Activated CD8-positive, alpha-beta memory T cell treated with anti-CD3 and anti-CD28 coated beads, Interleukin-2, amount 10 ng/mL, durations not matched to agents 7 days and 5 days (primary cell): ENCODE data around the gene YIF1A. TPM values are rescaled to one million over a fixed set of nuclear protein-coding genes. Genes with fewer than 3 reads are reported as not detected.

Source experiments
- ATAC-seq: fragments of 150-1000 bp; cut with Tn5 transposase; one replicate; pipeline ENCODE4 v1.10.0; 2021; ENCODE audit warnings: moderate library complexity
- CTCF ChIA-PET: fragments of 350-600 bp; sonication (Branson Sonifier 250); formaldehyde crosslinking; loops from one replicate; lab custom pipeline; 2021; ENCODE audit warnings: antibody characterized with exemption; lab: Charles Lee
- DNase-seq: peaks from one replicate; pipeline ENCODE4 v3.0.0-alpha.2; 2020
- H3K27ac Mint-ChIP-seq: one replicate; pipeline ENCODE4 v1.8.0; 2021; ENCODE audit warnings: mild to moderate bottlenecking, mixed read lengths
- H3K27me3 Mint-ChIP-seq: one replicate; pipeline ENCODE4 v1.8.0; 2021; ENCODE audit warnings: mixed read lengths
- H3K36me3 Mint-ChIP-seq: one replicate; pipeline ENCODE4 v1.8.0; 2021; ENCODE audit warnings: mild to moderate bottlenecking, mixed read lengths
- H3K4me1 Mint-ChIP-seq: one replicate; pipeline ENCODE4 v1.8.0; 2021; ENCODE audit warnings: mixed read lengths
- H3K4me3 Mint-ChIP-seq: one replicate; pipeline ENCODE4 v1.8.0; 2021; ENCODE audit warnings: mild to moderate bottlenecking, moderate library complexity, mixed read lengths
- H3K9me3 Mint-ChIP-seq: one replicate; pipeline ENCODE4 v1.8.0; 2022; ENCODE audit warnings: low read depth, mixed read lengths
- total RNA-seq, 2 experiments: library from RNA; stranded (reverse); gene quantifications; one replicate each; pipeline ENCODE4 v1.2.3, GENCODE V29; 2021

YIF1A gene
- total RNA-seq, 2 experiments from 2014 or later, result 56.5 to 73.9 TPM

DNA sequence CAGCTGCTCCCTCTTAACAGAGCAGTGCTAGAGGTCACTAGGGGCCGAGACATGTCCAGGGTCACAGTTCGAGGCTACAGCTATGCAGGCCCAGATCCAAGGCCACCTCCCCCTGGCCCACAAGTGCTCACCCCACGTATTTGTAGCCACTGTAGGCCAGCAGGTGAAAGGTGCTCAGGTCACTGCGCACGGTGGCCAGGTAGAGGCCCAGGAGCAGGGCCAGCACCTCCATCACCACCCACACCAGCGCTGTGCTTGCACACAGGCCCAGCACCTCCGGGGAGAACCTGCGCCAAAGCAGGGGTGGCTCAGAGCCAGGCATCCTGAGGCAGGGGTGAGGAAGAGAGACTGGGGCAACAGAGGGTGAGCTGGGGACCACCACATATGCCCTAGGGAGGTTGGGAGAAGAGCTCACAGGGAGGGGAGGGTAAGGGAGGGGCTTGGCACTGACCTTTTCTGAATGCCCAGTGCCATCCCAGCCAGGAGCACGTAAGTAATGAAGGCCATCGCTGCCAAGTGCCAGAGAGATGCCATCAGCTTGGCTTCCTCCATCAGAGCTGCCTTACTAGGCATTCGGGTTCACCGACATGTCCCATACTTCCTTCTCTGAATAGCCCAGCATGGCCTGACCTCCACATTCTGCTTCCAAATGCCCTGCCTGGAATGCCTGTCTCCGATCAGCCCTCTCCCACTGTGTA, 3.5 kb downstream of the YIF1A start:
- Mint-ChIP-seq H3K4me1 (peaks cover 45% of the 10 kb centered on the region), H3K9me3 (no peaks in the 10 kb centered on the region), H3K27ac (no peak overlapping the region), H3K27me3 (peaks cover 7% of the 10 kb centered on the region), H3K4me3 (no peak overlapping the region), H3K36me3 (no peaks in the 10 kb centered on the region)
- ATAC-seq, result no peak
- CTCF ChIA-PET, result interaction anchor here (1.4 to 8.5 kb wide), 2 partner anchors 15 to 63 kb away, joined by 3 to 75 read pairs; no protein-coding TSS in a partner anchor
- DNase-seq, result no peak

DNA sequence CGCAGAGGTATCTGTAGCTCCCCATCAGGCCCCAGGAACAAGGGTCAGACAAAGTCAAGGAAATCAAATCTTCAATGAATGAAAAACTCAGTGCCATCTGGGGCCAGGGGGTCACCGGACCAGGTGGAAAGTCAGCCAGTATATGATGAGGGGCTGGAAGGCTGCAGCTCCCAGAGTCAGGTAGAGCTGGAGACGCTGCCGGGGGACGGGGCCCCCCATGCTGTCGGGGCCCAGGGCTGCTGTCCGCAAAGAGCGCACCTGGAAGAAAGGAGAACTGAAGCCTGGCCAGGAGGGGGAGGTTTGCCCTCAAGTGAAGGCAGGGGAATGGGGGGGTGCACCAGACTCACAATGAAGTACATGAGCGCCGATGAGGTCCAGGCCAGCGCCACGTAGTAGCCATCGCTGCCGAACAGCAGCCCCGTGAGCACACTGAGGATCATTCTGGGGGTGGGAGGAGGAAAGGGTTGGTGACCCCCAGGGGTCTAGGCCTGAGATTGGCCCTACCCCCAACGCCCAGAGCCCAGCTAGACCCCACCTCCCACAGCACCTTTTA, 4.3 kb downstream of the YIF1A start:
- Mint-ChIP-seq H3K4me3 (no peak overlapping the region), H3K27ac (no peak overlapping the region), H3K27me3 (no peaks in the 10 kb centered on the region), H3K4me1 (peaks cover 37% of the 10 kb centered on the region), H3K36me3 (no peaks in the 10 kb centered on the region), H3K9me3 (no peaks in the 10 kb centered on the region)
- CTCF ChIA-PET, result interaction anchor here (6.5 to 8.5 kb wide), 2 partner anchors 14 to 62 kb away, joined by 75 to 85 read pairs; partner anchors contain the start of gene RAB1B
- ATAC-seq, result no peak
- DNase-seq, result no peak

DNA sequence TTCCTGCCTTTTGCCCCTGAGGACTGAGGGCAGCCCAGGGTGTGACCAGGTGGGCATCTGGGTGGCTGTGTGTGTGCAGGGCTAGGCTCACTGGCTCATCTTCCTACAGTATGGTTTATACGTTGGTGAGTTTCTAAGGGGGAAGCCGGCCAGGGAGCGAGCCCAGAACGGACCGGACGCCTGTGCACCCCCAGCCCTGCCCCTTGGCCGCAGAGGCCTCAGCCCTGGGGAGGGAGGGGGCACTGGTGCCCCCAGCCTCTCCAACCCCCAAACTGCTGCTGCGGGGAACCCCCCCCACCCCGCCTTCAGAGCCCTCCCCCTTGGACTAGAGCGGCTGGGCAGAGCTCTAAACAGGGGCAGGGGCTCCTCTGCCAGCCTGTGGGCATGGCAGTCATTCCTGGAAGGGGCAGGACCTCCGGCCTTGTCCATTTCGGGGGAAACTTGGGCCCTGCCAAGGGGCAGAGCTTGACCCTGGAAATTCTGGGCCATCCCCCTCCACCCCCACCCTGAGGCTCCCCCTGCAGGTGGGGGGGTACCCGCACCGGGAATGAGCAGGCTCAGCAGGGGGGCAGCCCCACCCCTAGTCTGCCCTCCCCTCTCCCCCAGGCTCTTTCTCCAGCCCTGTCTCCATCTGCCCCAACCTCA, 5.4 kb downstream of the YIF1A start:
- Mint-ChIP-seq H3K27me3 (peaks cover 3% of the 10 kb centered on the region), H3K4me3 (no peak overlapping the region), H3K27ac (no peak overlapping the region), H3K4me1 (peaks cover 32% of the 10 kb centered on the region), H3K9me3 (no peaks in the 10 kb centered on the region), H3K36me3 (no peaks in the 10 kb centered on the region)
- CTCF ChIA-PET, result interaction anchor here (1.0 to 8.5 kb wide), 12 partner anchors 10 to 213 kb away, joined by 3 to 85 read pairs (median 6); partner anchors contain the start of genes BRMS1 and RAB1B
- no peak for ATAC-seq
- DNase-seq, result no peak

DNA sequence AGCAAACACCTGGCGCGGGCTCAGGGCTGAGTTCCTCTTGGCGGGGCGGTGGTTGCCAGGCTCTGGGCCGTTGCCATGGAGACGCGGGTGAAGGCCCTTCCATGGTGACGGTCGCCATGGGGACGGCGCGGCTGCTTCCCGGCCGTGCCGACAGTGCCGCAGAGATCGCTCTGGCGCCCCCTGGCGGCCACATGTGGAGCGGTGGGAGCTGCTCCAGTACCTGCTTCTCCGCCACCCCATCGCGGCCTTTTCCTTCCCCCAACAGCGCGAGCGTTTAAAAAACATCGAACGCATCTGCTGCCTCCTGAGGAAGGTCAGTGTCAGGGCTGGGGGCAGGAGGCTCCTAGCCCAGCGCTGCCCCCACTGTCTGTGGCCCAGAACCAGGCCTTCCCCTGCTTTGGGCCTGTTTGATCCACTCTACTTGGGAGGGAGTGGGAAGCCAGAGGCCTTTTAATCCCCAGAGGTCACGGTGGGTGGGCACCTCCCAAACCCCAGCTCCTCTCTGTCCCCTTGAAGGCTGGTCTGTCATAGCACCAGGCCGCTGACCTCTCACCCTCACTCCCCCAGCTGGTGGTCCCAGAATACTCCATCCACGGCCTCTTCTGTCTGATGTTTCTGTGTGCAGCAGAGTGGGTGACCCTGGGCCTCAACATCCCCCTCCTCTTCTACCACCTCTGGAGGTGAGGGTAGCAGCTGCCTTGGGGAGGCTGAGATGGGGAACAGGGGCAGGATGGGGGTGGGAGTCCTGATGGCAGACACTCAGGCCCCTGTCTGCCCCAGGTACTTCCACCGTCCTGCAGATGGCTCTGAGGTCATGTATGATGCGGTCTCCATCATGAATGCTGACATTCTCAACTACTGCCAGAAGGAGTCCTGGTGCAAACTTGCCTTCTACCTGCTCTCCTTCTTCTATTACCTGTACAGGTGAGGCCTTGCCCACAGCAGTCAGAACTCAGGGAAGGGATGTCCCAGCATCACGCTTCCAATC, 6.2 kb downstream of the YIF1A start:
- H3K27ac Mint-ChIP-seq, result peak overlapping the region; percentile 36
- no peak overlapping the region for H3K4me3 Mint-ChIP-seq
- H3K27me3 Mint-ChIP-seq, result peaks cover 3% of the 10 kb centered on the region
- no peaks in the 10 kb centered on the region for H3K9me3 Mint-ChIP-seq
- CTCF ChIA-PET, result interaction anchor here (0.7 to 8.5 kb wide), 19 partner anchors 8 to 212 kb away, joined by 3 to 85 read pairs (median 5); partner anchors contain the start of genes BRMS1, CD248, MRPL11 and RAB1B
- H3K36me3 Mint-ChIP-seq, result no peaks in the 10 kb centered on the region
- peak; percentile 88 for ATAC-seq
- H3K4me1 Mint-ChIP-seq, result peaks cover 26% of the 10 kb centered on the region
- DNase-seq, result peak; percentile 99

DNA sequence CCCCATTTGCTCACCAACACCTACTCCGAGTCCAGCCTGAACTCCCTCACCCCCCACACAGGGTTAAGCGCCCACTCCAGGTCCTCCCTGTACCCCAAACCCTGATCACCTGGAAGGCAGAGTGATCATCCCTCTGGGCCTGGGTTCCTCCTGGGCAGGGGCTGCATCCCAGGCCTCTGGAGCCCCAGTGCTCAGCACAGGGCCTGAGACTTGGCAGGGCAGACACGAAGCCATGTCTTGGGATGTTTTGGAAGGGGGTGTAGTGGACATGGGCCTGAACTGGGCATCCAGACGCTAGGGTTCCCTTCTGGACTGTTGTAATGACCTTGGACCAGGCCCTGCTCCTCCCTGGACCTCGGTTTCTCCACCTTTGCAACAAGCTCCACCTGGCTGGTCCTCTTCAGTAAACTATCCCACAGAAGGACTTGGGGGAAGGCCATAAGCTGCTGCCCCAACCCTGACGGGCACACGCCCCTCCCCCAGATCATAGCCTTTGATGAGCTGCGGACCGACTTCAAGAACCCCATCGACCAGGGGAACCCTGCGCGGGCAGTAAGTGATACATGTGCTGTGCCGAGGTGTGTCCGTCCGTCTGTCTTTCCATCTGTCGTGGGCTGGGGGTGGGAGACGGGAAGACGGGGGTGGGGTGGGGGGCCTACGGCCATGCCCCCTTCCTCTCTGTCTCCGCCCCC, 7.0 kb downstream of the YIF1A start:
- no peak for ATAC-seq
- Mint-ChIP-seq H3K4me1 (peaks cover 26% of the 10 kb centered on the region), H3K36me3 (peaks cover 1% of the 10 kb centered on the region), H3K9me3 (no peaks in the 10 kb centered on the region), H3K27me3 (peaks cover 3% of the 10 kb centered on the region), H3K4me3 (no peak overlapping the region), H3K27ac (peak overlapping the region; percentile 10)
- CTCF ChIA-PET, result interaction anchor here (0.7 to 8.5 kb wide), 18 partner anchors 9 to 156 kb away, joined by 3 to 85 read pairs (median 5); partner anchors contain the start of genes BRMS1, CD248, MRPL11 and RAB1B
- no peak for DNase-seq

DNA sequence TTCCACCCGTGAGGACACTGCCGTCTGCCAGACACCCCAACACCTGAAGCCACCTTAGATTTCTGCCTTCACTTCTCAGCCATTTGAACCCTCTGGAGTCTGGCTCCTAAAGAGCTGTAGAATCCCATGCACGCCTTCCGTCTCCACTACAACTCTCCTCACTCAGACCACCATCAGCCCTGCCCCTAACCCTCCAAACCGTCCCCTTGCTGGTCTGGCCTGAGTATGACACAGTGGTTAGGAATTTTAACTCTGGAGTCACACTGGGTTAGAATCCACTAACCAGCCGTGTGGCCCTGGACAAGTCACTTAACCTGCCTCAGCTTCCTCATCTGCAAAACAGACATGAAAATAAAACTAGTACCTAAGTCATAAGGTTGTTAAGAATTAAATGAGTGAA, 7.9 kb downstream of the YIF1A start:
- Mint-ChIP-seq H3K4me3 (no peak overlapping the region), H3K36me3 (peaks cover 5% of the 10 kb centered on the region), H3K27me3 (peaks cover 3% of the 10 kb centered on the region), H3K9me3 (no peaks in the 10 kb centered on the region), H3K27ac (no peak overlapping the region), H3K4me1 (peaks cover 25% of the 10 kb centered on the region)
- no peak for ATAC-seq
- DNase-seq, result no peak
- CTCF ChIA-PET, result interaction anchor here (0.9 to 6.5 kb wide), 7 partner anchors 10 to 104 kb away, joined by 3 to 85 read pairs (median 4); partner anchors contain the start of genes RAB1B and TMEM151A

DNA sequence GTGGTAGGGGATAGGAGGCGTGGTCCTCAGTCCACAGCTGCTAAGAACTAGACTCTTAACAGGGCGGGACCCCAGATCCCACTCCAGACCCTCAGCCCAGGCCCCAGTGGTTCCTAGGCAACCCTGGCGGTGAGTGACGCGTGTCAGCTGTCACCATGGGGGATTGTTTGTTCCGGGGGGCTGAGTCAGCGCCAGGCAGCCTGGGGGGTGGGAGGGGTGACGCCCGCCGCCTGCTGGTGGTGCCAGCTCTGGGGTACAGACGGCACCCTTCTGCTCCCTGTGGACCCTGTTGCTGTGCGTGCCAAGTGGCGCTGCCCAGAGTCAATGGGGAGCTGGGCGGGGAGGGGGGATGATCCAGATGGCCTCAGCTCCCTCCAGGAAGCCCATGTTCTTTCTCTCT, 8.5 kb downstream of the YIF1A start:
- Mint-ChIP-seq H3K27ac (no peak overlapping the region), H3K36me3 (peaks cover 6% of the 10 kb centered on the region), H3K4me3 (no peak overlapping the region), H3K4me1 (peaks cover 25% of the 10 kb centered on the region), H3K9me3 (no peaks in the 10 kb centered on the region), H3K27me3 (peaks cover 3% of the 10 kb centered on the region)
- ATAC-seq (no peak), DNase-seq (no peak)
- CTCF ChIA-PET, result interaction anchor here (0.9 to 6.5 kb wide), 8 partner anchors 8 to 104 kb away, joined by 3 to 85 read pairs (median 4); partner anchors contain the start of genes RAB1B, TMEM151A and YIF1A

DNA sequence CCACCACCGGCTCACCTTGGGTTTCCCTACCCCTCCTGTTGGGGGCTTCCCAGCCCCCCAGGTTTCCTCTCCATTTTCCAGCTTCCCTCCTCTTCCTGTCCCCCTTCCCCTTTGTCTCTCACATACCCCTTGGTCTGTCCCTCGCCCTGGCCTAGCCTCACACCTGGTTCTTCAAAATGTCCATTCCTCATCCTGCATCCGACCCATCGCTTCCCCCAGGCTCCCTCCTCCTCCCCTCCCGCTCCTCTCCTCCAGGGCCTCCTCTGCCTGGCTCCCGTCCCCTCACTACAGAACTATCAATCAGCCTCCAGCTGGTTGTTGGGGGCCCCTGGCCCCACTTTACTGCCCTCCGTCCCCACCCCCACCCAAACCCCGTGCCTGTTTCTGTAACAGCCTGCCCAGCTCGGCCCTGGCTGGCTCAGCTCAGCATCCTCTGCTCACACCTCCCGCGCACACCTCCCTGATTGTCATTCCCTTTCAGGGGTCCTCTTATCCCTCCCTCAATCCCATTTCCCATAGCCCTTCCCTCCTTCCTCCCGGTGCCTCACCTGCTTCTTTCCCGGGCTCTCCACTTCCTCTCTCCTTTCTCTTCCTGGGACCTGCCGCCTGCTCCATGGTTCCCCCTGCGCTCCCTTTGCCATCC, 9.7 kb downstream of the YIF1A start:
- CTCF ChIA-PET, result interaction anchor here (1.0 to 6.5 kb wide), 6 partner anchors 9 to 57 kb away, joined by 3 to 85 read pairs (median 10); partner anchors contain the start of genes RAB1B and YIF1A
- Mint-ChIP-seq H3K36me3 (peaks cover 8% of the 10 kb centered on the region), H3K9me3 (no peaks in the 10 kb centered on the region), H3K27ac (no peak overlapping the region), H3K4me3 (no peak overlapping the region), H3K4me1 (peaks cover 25% of the 10 kb centered on the region), H3K27me3 (peaks cover 3% of the 10 kb centered on the region)
- DNase-seq (no peak), ATAC-seq (no peak)

DNA sequence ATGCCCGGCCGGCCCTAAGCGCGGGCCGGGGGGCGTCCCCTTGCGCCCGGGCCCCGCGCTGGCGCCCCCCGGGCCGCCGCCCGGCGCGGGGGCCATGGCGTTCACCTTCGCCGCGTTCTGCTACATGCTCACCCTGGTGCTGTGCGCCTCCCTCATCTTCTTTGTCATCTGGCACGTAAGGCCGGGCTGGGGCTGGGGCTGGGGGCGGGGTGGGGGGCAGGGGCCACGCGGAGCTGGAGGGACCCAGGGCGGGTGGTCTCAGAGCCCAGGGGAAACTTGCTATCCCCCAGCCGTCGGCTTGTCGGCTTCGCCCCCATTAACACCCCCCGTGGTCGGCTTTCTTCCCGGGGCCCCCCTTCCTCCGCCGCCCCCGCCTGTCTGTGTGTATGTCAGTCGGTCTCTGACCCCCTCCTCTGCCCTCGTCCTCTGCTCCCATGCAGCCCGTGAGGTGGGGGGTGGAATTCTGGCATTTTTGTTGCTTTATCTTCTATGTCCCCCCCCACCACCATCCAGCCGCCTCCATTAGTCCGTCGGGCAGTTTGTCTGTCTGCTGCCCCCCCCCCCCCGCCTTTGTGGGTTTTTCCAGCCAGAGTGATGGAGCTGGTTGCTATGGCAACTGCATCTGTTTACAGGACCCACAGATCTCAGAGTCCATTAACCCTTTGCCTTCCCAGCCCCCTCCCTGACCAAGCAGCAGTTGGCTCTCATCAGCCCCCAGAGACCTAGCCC, 10.4 kb downstream of the YIF1A start:
- peak; percentile 4 for ATAC-seq
- H3K27ac Mint-ChIP-seq, result no peak overlapping the region
- CTCF ChIA-PET, result interaction anchor here (1.0 to 6.5 kb wide), 3 partner anchors 8 to 19 kb away, joined by 3 to 85 read pairs (median 8); partner anchors contain the start of gene RAB1B

DNA sequence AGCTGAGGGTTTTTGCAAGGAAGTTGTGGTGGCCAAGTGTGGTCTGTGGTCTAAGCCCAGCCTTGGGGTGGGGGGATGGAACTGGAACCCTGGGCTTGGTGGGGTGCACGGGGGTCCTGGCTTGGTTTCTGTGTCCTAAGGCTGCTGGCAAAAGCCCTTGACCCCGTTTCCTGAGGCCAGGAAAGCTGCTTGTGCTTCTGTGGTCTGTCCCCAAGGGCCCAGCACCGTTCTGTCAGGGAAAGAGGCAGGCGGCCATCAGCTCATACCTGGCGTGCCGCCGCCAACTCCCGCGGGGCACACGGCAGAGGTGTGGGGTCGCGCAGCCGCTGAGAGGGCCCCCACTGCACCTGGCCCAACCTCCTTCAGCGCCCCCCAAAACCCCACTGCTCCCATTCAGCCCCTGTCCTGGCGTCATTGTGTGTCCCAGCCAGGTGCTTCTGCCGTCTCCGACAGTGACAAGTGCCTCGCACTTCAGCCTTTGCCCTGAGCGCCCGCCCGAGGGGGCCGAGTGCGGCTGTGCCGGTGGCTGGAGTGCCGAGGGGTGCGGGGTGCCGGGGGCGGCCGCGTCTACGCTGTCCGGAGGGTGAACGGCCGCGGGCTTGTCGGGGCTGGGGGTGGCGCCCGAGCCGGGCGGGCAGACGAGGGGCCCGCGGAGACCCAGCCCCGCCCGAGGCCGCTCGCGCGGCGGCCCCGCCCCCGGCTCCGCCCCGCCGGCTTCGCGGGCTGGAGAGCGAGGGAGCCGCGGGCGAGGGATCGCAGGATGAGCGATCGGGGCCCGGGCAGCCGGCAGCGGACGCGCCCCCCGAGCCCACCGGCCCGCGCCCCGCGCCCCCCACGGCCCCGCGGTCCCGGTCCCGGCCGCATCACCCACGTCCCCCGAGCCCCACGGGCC, 11.2 kb downstream of the YIF1A start, which contains the start of gene CNIH2:
CNIH2 (plus strand) TSS at position 705 of the 892 bp plus-strand sequence. CDS start 282 bp downstream, outside the sequence.
- CTCF ChIA-PET, result interaction anchor here (1.2 to 2.9 kb wide), 2 partner anchors 11 to 19 kb away, joined by 5 to 8 read pairs; partner anchors contain the start of gene YIF1A
- Mint-ChIP-seq H3K36me3 (peaks cover 18% of the 10 kb centered on the region), H3K27me3 (peaks cover 3% of the 10 kb centered on the region), H3K4me1 (peaks cover 28% of the 10 kb centered on the region), H3K9me3 (no peaks in the 10 kb centered on the region), H3K27ac (no peak within 1 kb of the TSS), H3K4me3 (no peak within 1 kb of the TSS)
- ATAC-seq (peak; percentile 56), DNase-seq (no peak)

More for the DNA sequence above, 10.4 kb downstream of the YIF1A start:
- DNase-seq, result no peak
- Mint-ChIP-seq H3K9me3 (no peaks in the 10 kb centered on the region), H3K4me1 (peaks cover 26% of the 10 kb centered on the region), H3K27me3 (peaks cover 3% of the 10 kb centered on the region), H3K4me3 (no peak overlapping the region), H3K36me3 (peaks cover 11% of the 10 kb centered on the region)
